HG03097 (cell line): ENCODE results near the gene DPM2.

Experiments
- ATAC-seq: cut with Tn5 transposase; IDR thresholded peaks from one replicate; pipeline ENCODE4 v1.9.1; 2021; ENCODE audit not compliant: unreplicated experiment, low FRiP score

Gene DPM2

GRCh38 chr9:127903557-127904475 lies 33.8 kb downstream of the DPM2 start:
- peak; percentile 22 for ATAC-seq

GRCh38 chr9:127899128-127899943 lies 38.3 kb downstream of the DPM2 start, which contains the start of gene ST6GALNAC6:
ST6GALNAC6 (minus strand) TSS chr9:127899603; CDS start chr9:127897981, 1,622 bp downstream.
- no peak for ATAC-seq

GRCh38 chr9:127898433-127899127 lies 39.1 kb downstream of the DPM2 start:
- no peak for ATAC-seq

DNA sequence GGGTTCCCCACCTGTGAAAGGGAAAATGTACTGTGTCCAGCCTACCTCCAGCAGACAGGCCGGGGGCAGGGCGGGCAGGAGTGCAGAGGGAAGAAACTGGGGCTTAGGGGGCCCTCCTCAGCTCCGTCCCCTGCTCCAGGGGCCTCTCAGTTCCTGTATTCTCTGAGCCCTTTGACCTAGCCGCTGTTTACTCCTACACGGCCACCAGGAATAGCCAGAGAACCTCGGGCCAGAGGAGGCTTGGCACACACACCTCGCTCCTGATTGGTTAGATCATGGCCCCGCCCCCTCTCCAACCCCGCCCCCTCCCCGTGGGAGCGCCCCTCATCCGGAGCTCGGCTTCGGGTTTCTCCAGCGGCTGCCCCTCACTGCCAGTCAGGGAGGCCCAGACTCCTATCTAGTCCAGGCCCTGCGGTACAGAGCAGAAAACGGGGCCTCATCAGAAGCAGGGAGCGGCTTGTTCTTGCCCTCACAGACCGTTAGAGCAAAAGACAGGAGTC lies 40.4 kb downstream of the DPM2 start:
- no peak for ATAC-seq

GRCh38 chr9:127896395-127897192 lies 41.1 kb downstream of the DPM2 start:
- ATAC-seq = no peak

GRCh38 chr9:127895811-127896210 lies 41.8 kb downstream of the DPM2 start:
- no peak for ATAC-seq

GRCh38 chr9:127893392-127893791 lies 44.3 kb downstream of the DPM2 start:
- no peak for ATAC-seq

DNA sequence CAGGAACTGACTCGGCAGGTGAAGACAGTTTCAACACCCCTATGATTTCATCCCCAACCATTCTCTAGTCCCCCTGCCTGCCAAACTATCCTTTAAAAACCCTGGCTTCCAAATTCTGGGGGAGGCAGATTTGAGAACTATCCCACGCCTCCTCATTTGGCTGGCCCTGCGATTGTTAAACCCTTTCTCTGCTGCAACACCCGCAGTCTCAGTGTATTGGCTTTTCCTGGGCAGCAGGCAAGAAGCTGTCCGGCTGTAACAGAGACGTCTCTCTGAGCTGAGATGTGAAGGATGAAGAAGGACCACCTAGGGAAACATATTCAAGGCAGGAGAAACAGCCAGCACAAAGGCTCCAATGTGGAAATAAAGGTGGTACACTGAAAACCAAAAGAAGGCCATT lies 44.8 kb downstream of the DPM2 start:
- ATAC-seq = no peak

DNA sequence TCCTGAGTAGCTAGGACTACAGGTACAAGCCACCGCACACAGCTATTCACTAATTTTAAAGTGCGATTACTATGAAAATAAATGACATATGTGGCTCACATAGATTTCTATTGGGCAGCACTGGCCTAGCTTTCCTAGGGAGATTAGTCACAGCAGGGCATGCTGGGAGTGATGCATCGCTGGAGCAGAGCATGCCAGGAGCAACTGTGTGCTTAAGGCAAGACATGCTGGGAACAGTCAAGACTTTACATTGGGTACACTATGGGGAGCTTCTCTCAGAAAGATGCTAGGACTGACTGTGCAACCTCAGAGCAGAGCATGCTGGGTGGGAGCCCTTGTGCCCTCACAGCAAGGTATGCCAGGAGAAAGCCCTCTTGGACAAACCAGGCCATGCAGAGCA lies 47.6 kb downstream of the DPM2 start:
- no peak for ATAC-seq

DNA sequence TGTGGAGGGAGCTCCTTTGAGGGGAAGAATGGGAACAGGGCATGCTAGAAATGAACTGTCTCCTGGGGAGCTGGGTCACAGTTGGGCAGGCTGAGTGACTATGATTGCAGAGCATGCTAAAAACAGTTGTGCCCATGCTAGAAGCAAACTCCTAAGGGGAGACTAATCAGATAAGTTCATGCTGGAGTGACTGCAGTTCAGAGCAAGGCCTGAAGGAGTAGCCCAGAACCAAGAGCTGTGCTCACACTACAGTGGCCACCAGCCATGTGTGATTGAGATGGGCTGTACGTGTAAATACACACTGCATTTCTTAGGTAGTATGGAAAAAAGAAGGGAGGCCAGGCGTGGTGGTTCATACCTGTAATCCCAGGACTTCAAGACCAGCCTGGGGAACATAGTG lies 49.9 kb downstream of the DPM2 start:
- ATAC-seq = no peak

- no peak for ATAC-seq
Measured at GRCh38 chr9:127886401-127886972, 51.2 kb downstream of the DPM2 start.

DNA sequence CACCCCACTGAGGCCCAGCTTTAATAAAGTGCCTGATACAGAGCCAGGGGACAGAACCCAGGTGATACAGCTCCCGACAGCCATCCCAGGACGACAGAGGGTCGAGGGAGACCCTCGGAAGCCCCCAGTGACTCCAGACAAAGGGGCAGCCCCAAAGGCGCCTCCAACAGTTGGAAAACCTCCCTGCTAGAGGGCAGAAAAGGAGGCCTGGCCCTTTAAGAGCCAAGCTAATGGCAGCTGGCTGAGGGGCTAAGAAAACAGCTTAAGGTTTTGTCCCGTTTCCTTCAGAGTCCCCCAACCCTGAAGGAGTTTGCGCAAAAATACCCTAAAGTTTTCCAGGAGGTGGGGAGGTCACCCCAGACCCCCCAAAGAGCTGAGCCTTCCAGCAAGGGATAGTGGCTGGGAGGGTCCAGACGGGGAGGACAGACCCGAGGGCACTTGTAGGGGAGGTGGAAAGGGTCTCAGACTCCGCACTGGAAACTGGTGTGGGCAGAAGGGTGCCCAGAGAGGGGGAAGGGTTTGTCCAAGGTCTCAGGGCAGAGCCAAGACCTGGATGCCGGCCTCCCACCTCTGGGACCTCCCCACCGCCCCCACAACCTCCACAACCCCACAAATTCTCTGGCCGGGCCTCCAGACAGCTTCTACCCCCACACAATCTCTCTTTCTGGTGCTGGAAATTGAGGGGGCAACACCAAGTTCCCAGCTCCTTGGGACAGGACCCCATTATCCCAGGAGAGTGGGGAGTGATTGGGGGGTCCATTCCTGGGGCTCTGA lies 52.0 kb downstream of the DPM2 start:
- ATAC-seq = no peak
